ENCODE measurements around the gene MDFI. TPM values are rescaled to one million over a fixed set of nuclear protein-coding genes. Genes with fewer than 3 reads are reported as not detected.

MDFI gene
- total and polyA plus RNA-seq, 4 donors = 40.6 to 155 (median 151) TPM

- peaks cover 28% of the 10 kb centered on the region for H3K36me3 ChIP-seq (ENCODE audit: control insufficient read depth, insufficient read depth, low read length)
- no peak for DNase-seq (ENCODE audit: low read depth in 4 of 6, low spot score in 6 of 6)
- H3K27me3 ChIP-seq (ENCODE audit: control insufficient read depth, insufficient read depth, low read length) = peaks cover 2% of the 10 kb centered on the region
- WGBS (ENCODE audit: insufficient coverage) = 91% methylated on average over 24 of the region's 25 CpGs
- no peak overlapping the region for H3K27ac ChIP-seq (ENCODE audit: low read depth, low read length)
- H3K4me3 ChIP-seq (ENCODE audit: low read depth, low read length) = no peak overlapping the region
- H3K9me3 ChIP-seq (ENCODE audit: control insufficient read depth, insufficient read depth, low read length) = no peaks in the 10 kb centered on the region
- H3K4me1 ChIP-seq (ENCODE audit: control insufficient read depth, insufficient read depth, low read length) = peaks cover 30% of the 10 kb centered on the region
These were observed 52.5 kb downstream of the MDFI start for GRCh38 chr6:41690541-41691330.

GRCh38 chr6:41691426-41692079 lies 53.3 kb downstream of the MDFI start:
- Histone ChIP-seq H3K4me3 (ENCODE audit: low read depth, low read length) (no peak overlapping the region), H3K36me3 (ENCODE audit: control insufficient read depth, insufficient read depth, low read length) (peaks cover 25% of the 10 kb centered on the region), H3K27ac (ENCODE audit: low read depth, low read length) (no peak overlapping the region), H3K9me3 (ENCODE audit: control insufficient read depth, insufficient read depth, low read length) (no peaks in the 10 kb centered on the region), H3K27me3 (ENCODE audit: control insufficient read depth, insufficient read depth, low read length) (peaks cover 2% of the 10 kb centered on the region), H3K4me1 (ENCODE audit: control insufficient read depth, insufficient read depth, low read length) (peaks cover 30% of the 10 kb centered on the region)
- no peak for DNase-seq (ENCODE audit: low read depth in 4 of 6, low spot score in 6 of 6)
- 80% methylated on average over 8 of the region's 8 CpGs for WGBS (ENCODE audit: insufficient coverage)

- H3K27ac ChIP-seq (ENCODE audit: low read depth, low read length) = no peak overlapping the region
- H3K4me3 ChIP-seq (ENCODE audit: low read depth, low read length) = no peak overlapping the region
- peaks cover 2% of the 10 kb centered on the region for H3K27me3 ChIP-seq (ENCODE audit: control insufficient read depth, insufficient read depth, low read length)
- peaks cover 25% of the 10 kb centered on the region for H3K36me3 ChIP-seq (ENCODE audit: control insufficient read depth, insufficient read depth, low read length)
- H3K9me3 ChIP-seq (ENCODE audit: control insufficient read depth, insufficient read depth, low read length) = no peaks in the 10 kb centered on the region
- H3K4me1 ChIP-seq (ENCODE audit: control insufficient read depth, insufficient read depth, low read length) = peaks cover 30% of the 10 kb centered on the region
- DNase-seq (ENCODE audit: low read depth in 4 of 6, low spot score in 6 of 6) = no peak
These were observed 53.9 kb downstream of the MDFI start for GRCh38 chr6:41692080-41692675.

GRCh38 chr6:41692730-41693129 lies 54.5 kb downstream of the MDFI start:
- Histone ChIP-seq H3K27ac (ENCODE audit: low read depth, low read length) (peak overlapping the region; percentile 51), H3K4me3 (ENCODE audit: low read depth, low read length) (no peak overlapping the region), H3K36me3 (ENCODE audit: control insufficient read depth, insufficient read depth, low read length) (peaks cover 21% of the 10 kb centered on the region), H3K27me3 (ENCODE audit: control insufficient read depth, insufficient read depth, low read length) (peaks cover 2% of the 10 kb centered on the region), H3K9me3 (ENCODE audit: control insufficient read depth, insufficient read depth, low read length) (no peaks in the 10 kb centered on the region), H3K4me1 (ENCODE audit: control insufficient read depth, insufficient read depth, low read length) (peaks cover 30% of the 10 kb centered on the region)
- 66% methylated on average over 2 of the region's 2 CpGs for WGBS (ENCODE audit: insufficient coverage)
- no peak for DNase-seq (ENCODE audit: low read depth in 4 of 6, low spot score in 6 of 6)

- H3K27me3 ChIP-seq (ENCODE audit: control insufficient read depth, insufficient read depth, low read length) = peaks cover 2% of the 10 kb centered on the region
- no peak overlapping the region for H3K4me3 ChIP-seq (ENCODE audit: low read depth, low read length)
- WGBS (ENCODE audit: insufficient coverage) = 42% methylated on average over 8 of the region's 10 CpGs
- DNase-seq (ENCODE audit: low read depth in 4 of 6, low spot score in 6 of 6) = peak in 2 of 6 donors; percentile 43 to 78
- H3K9me3 ChIP-seq (ENCODE audit: control insufficient read depth, insufficient read depth, low read length) = no peaks in the 10 kb centered on the region
- H3K36me3 ChIP-seq (ENCODE audit: control insufficient read depth, insufficient read depth, low read length) = peaks cover 14% of the 10 kb centered on the region
- H3K4me1 ChIP-seq (ENCODE audit: control insufficient read depth, insufficient read depth, low read length) = peaks cover 35% of the 10 kb centered on the region
- peak overlapping the region; percentile 63 for H3K27ac ChIP-seq (ENCODE audit: low read depth, low read length)
These were observed 55.3 kb downstream of the MDFI start for GRCh38 chr6:41693281-41694240.

- H3K27me3 ChIP-seq (ENCODE audit: control insufficient read depth, insufficient read depth, low read length) = no peaks in the 10 kb centered on the region
- no peak overlapping the region for H3K4me3 ChIP-seq (ENCODE audit: low read depth, low read length)
- no peaks in the 10 kb centered on the region for H3K9me3 ChIP-seq (ENCODE audit: control insufficient read depth, insufficient read depth, low read length)
- peak overlapping the region; percentile 63 for H3K27ac ChIP-seq (ENCODE audit: low read depth, low read length)
- peaks cover 9% of the 10 kb centered on the region for H3K36me3 ChIP-seq (ENCODE audit: control insufficient read depth, insufficient read depth, low read length)
- 92% methylated on average over 3 of the region's 6 CpGs for WGBS (ENCODE audit: insufficient coverage)
- no peak for DNase-seq (ENCODE audit: low read depth in 4 of 6, low spot score in 6 of 6)
- H3K4me1 ChIP-seq (ENCODE audit: control insufficient read depth, insufficient read depth, low read length) = peaks cover 41% of the 10 kb centered on the region
These were observed 56.7 kb downstream of the MDFI start for GRCh38 chr6:41694815-41695526.

- H3K4me3 ChIP-seq (ENCODE audit: low read depth, low read length) = no peak overlapping the region
- peaks cover 48% of the 10 kb centered on the region for H3K4me1 ChIP-seq (ENCODE audit: control insufficient read depth, insufficient read depth, low read length)
- H3K36me3 ChIP-seq (ENCODE audit: control insufficient read depth, insufficient read depth, low read length) = peaks cover 3% of the 10 kb centered on the region
- no peak overlapping the region for H3K27ac ChIP-seq (ENCODE audit: low read depth, low read length)
- DNase-seq (ENCODE audit: low read depth in 4 of 6, low spot score in 6 of 6) = no peak
- no peaks in the 10 kb centered on the region for H3K9me3 ChIP-seq (ENCODE audit: control insufficient read depth, insufficient read depth, low read length)
- 75% methylated on average over 6 of the region's 6 CpGs for WGBS (ENCODE audit: insufficient coverage)
- no peaks in the 10 kb centered on the region for H3K27me3 ChIP-seq (ENCODE audit: control insufficient read depth, insufficient read depth, low read length)
These were observed 57.6 kb downstream of the MDFI start for GRCh38 chr6:41695825-41696224.

- H3K36me3 ChIP-seq (ENCODE audit: control insufficient read depth, insufficient read depth, low read length) = no peaks in the 10 kb centered on the region
- H3K9me3 ChIP-seq (ENCODE audit: control insufficient read depth, insufficient read depth, low read length) = no peaks in the 10 kb centered on the region
- no peak overlapping the region for H3K4me3 ChIP-seq (ENCODE audit: low read depth, low read length)
- no peak overlapping the region for H3K27ac ChIP-seq (ENCODE audit: low read depth, low read length)
- WGBS (ENCODE audit: insufficient coverage) = 100% methylated on average over 2 of the region's 6 CpGs
- H3K4me1 ChIP-seq (ENCODE audit: control insufficient read depth, insufficient read depth, low read length) = peaks cover 56% of the 10 kb centered on the region
- no peaks in the 10 kb centered on the region for H3K27me3 ChIP-seq (ENCODE audit: control insufficient read depth, insufficient read depth, low read length)
- no peak for DNase-seq (ENCODE audit: low read depth in 4 of 6, low spot score in 6 of 6)
These were observed 58.5 kb downstream of the MDFI start for GRCh38 chr6:41696788-41697187.
